ENCODE measurements around the gene HEG1.

Gene HEG1

DNA sequence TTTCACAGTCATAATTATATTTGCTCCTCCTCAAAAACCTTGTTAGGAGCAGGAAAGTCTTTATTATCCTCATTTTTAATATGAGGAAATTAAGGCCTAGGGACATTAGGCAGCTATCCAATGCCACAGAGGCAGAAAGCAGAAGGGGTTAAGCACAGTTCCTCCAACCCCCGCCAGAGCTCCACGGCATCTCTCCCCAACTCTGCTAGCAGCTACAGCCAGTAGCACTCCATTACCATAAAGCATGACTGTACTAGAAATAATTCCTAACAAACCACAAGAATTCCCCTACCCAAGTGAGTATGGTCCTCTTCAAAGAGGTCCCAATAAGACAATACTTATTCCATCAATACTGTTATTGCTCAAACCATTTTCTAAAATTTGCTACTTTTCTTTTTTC lies 9.8 kb downstream of the HEG1 start:
- DNase-seq: no peak

DNA sequence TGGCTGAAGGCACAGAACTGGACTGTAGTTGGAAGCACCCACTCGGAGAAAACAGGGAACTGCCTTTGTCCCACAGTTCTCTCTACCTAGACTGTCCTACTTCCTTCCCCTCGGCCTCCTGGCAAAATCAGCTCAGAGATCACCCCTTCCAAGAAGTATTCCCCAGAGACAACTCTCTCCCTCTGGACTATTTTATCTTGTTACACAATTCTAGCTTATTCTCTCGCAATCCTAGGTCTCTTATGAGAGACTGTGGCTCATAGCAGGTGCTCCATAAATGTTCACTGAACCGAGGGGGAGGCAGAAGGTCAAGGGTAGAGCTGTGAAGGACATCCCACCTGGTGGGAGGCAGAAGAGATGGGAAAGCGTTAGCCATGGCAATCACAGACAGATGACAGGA lies 10.6 kb downstream of the HEG1 start:
- no peak for DNase-seq

DNA sequence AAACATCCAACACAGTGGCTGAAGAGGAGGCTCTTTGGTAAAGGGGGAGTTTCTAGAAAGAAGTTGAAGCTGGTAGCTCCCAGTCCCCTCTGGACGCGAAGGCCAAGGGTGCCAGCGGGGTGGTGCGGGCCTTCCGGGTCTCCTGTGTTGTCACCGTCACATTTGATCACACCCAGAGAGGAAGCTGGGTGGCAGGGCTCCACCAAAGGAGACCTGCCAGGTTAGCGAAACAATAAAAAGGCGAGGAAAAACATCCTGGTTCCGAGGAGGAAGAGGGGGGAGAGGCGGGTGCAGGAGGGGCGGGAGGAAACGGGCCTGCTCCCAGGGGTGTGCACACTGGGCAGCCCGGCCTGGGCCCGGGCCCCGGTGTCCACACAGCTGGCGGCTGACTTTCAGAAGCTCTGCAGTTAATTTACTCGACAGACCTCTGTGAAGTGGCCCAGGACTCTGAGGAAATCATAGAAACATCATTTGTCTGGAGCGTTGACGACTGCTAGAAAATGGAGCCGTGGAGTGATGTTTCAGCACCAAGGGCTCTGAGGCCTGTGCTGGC lies 12.1 kb downstream of the HEG1 start:
- no peak for DNase-seq

DNA sequence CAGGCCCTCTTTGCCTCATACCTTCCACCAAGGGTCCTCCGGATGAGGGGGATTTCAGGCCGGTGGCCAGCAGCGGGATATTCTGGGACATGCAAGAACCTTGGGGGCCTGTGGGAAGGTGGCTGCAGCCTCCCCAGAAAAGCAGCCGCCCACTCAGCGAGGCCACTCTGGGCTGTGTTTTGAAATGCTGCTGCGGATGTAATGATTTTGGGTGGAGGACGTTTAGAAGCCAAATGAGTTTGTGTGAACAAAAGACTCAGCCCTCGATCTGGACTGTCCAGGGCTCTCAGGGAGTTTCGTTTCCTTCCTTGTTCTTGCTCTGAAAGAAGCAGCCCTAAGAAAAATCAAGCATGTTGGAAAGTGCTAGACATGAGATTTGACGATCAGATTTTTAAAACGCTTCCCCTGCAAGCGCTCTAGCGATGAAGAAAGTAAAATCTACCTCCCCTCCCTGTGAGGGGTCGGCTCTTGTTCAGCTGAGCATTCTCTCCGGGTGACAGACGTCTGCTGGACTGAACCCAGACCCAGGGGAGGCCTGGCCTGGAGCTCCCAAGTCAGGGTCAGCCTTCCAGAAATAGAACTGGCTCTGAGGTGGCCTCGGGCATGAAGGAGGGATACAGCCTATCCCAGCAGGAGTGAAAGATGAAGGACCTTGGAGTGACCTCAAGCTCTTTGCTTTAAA lies 12.9 kb downstream of the HEG1 start:
- no peak for DNase-seq

DNA sequence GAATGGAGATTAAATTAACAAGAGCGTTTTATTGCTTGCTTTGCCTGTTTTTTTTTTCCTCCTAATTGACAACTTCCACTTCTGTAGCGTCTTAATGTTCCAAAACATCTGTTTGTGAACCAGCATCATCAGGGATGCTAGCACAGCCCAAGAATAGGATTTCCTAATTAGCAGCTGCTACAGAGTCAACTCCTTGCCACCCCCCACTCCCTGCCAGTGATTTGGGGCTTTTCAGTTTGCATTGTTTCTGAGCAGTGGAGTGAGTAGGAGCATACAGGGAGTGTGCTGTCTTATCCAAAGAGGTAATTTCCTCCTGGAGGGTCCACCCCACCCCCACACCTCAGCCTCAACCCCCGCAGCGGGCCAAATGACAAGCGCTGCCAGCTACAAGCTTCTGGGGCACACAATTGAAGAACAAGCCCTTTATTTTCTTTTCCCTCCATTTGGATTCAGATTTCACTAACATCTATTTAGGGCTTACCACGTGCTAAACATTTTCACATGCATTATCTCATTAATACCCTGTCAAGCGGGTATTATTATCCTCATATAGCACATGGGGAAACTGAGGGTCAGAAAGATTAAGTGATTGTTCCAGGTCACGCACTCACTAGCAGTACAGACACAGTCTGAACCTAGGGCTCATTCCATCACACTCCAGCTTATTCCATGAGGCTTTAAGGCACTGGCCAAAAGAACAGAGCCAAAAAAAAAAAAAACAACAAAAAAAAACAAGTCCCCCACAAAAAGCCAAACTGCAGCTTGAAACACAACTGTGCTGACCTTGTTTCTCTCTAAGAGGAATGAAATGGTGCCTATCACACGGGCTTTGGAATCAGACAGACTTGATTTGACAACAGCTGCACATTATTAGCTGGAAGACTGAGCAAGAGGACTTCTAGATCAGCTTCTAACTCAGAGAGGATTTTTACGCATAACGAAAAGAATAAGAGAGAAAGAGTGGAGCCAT lies 16.4 kb downstream of the HEG1 start:
- DNase-seq: no peak

DNA sequence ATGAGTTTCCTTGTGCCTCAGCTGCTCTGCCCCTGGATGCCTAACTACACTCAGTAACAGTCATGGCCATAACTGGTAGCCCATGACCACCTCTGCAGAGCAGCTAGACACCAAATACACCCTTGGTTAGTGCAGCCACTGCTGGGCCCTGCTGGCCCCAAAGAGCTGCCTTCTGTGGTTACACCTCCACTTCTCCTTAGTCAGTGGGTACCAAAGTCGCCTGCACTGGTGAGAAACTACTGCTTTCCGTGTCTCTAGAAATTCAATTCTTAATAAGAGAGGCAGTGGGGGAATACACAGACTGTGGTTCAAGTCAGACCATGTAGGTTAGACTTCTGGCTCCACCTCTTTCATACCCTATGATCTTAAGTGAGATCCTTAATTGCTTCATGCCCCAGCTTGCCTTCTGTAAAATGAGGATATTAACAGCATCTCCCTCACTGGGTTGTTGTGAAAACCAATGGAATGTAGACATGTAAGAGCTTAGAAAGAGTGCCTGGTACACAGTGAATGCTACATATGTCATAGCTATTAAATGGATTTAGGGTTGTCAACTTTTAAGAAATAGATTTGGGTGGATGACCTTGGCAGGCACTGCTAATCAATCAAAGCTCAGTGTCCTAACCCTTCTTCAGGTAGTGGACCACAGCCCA lies 18.2 kb downstream of the HEG1 start:
- no peak for DNase-seq

DNA sequence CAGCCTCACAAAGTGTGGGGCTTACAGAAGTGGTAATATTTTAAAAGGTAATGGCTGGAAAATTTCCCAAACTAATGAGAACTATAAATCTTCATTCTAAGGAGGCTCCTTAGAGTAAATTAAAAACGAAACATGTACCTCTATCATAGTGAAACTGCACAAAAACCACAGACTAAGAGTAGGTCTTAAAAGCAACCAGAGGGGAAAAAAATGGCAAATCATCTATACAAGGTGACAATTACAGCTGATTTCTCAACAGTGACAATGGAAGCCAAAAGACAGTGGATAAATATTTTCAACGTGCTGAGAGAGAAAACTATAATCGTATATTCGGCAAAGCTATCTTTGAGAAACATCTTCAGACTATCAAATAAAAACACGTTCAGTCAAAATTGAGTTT lies 20.6 kb downstream of the HEG1 start:
- no peak for DNase-seq

DNA sequence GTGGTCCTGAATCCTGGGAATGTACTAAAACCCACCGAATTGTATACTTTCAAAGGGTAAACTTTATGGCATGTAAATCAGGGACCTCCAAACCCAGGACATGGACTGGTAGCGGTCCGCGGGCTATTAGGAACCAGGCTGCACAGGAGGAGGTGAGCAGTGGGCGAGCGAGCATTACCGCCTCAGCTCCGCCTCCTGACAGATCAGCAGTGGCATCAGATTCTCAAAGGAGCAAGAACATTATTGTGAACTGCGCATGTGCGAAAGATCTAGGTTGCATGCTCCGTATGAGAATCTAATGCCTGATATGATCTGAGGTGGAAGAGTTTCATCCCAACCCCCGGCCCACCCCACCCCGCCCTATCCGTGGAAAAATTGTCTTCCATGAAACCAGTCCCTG lies 22.2 kb downstream of the HEG1 start:
- no peak for DNase-seq

DNA sequence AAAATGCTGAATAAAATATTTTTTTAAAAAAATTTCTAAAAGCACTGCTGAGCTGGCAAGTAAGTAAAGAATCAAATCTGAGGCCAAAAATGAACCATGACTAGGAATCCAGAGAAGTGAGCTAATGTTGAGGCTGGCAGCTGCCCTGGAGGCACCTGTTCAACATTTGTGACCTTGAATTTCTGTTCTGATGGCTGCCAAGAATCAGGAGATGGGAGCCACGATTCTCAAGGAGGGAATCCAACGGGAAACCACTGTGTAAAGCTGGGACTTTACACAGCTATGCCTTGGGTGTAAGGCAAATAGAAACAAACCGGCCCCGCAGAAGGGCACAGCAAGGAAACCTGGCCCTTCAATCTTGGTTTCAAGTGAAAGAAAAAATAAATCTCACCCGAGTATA lies 22.7 kb downstream of the HEG1 start:
- no peak for DNase-seq

DNA sequence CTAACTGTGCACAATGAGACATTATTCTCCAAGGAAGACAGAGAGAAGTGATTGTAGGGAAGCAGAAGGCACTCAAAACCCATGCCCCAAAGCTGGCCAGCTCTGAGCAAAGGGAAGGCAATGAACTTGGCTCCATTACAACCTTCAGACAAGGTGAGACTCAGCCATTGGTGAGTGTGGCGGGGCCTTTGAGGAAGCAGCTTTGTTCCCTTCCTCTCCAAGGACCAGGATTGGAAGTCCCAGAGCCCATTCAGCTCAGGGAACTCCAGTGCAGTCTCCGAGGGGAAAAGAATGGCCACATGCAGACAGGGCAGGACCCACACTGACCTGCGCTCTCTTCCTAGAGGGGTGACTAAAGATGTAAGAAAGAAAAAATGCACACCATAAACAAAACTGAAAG lies 23.1 kb downstream of the HEG1 start:
- DNase-seq: no peak

DNA sequence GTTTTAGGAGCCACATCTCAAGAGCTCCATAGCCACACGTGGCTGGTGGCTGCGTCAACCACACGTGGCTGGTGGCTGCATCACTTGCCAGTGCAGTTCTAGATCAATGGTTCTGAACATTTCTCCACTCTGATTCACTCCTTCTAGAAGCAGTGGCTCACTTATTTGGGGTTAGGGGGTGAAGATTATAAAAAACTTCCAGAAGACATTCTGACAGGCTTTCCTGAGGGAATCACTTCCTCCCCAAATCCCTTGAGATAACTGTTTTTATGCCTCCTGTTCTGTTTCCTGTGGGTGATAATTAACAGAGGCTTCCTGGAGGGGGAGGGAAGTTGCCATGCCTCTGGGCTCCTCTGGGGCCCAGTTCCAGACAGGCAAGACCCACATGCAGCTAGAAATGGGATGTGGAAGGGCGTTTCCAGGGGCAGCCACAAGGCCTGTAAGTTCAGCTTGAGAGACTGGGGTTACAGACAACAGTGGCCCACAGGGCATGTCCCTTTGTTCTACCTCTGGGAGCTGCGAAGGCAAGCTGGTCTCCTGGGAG lies 23.6 kb downstream of the HEG1 start:
- DNase-seq: no peak

DNA sequence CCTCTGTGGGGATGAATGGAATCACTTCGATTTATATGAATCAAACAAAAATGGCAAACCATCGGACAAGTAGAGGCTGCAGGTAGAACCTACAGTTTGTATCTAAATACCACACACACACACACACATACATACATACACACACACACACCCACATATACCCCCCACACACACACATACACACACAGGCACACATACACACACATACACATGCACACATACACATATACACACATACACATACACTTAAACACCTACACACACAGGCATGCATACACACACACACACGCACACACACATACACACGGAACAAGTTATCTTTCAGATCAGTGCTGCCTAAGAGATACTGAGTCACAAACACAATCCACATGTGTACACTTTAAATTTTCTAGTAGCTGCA lies 24.3 kb downstream of the HEG1 start:
- DNase-seq: no peak

DNA sequence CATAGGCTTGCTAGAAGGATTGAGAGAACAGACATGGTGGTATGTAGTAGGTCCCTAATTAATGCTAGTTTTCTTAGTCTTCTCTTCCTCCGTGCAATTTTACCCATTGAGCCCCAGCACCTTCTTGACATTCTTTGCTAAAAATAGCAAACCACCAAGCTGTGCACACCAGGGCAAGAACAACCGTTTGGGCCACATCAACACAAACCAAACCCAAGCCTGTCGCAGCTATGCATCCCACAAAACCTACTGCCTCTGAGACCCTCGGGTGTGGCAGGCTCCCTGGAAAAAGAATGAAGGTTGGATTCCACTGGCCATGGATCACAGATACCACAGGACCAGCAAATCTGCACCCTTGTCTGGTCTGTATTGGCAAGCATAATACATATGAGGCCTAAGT lies 27.1 kb downstream of the HEG1 start:
- DNase-seq: no peak

DNA sequence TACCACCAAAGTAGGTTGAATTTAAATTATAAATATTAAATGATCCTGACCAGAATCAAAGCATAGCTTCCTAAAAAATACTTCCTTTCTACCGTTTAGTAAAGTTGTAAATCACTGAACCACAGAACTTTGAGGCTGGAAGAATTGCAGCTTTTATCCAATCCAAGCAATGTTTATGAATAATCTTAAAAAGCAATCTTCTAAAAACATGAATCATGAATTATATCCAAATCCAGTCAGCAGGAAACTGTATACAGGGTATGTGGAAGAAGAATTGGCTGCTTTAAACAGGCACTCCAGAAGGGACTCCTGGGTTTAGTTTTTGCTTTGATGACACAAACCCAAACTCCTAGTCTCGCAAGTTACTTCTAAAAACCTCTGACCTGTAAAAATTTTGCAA lies 30.2 kb downstream of the HEG1 start:
- no peak for DNase-seq

DNA sequence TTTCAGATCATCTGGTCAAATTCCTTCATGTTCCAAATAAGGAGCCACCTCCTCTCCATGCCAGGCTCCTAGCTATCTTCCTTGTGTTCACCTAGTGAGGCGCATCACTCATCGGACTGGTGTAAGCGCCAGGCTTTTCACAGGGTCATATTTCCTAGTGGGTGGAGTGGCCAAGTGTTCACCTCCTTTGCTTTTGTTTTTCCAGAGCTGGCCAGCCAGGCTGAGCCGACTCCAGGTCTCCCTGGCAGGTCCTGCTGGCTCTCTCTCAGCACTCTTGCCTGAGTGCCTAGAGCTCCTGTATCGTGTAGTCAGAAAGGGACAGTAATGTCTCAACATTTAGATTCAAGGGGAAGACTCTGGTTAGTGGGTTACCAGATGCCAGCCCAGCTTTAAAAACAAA lies 31.0 kb downstream of the HEG1 start:
- no peak for DNase-seq

DNA sequence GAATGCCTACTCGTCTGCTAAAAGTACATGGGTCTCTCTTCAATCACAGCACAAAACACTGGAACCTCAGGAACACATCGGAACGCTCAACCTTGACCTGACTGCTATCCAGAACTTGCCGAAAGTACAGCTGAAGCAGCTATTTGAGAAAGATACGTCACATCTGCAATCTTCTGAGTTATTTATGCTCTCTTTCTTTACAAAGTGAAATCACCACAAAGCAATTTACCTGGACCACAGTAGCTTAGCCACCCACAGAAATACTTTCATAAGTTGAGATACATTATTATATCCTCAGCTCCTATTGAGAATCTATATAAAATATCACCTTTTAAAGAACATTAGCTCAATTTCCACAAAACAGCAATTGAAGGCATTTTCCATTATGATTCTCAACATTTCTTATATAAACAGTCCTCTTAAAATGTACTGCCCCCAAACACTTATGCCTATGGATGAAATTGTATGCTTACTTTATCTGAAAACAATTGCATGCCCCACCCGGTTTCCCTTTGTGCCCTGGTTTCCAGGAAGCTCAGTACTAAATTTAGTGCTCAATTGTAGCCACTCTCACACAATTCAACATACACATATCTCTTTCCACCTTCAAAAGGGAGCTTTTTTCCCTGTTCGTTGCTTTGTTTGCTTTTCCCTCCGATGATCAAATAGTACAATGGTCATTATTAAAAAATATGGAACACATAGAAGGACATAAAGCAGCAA lies 31.8 kb downstream of the HEG1 start:
- no peak for DNase-seq

DNA sequence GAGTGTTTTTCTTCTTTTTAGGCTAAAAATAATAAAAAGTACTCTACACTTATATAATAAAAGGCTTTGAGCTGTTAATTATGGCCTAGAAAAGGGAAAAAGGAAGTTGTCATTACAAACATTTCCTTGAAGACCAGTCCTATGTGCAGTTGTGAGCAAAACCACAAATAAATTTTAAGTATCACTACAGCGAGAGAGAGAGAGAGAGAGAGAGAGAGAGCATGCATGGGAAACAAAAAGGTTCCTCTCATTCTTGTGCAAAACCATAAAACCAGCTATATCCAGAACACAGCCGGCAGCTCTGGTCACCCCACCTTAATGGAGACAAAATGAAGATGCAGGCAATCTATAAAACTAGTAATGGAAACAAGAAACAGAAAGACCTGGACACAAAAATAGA lies 33.6 kb downstream of the HEG1 start:
- no peak for DNase-seq

DNA sequence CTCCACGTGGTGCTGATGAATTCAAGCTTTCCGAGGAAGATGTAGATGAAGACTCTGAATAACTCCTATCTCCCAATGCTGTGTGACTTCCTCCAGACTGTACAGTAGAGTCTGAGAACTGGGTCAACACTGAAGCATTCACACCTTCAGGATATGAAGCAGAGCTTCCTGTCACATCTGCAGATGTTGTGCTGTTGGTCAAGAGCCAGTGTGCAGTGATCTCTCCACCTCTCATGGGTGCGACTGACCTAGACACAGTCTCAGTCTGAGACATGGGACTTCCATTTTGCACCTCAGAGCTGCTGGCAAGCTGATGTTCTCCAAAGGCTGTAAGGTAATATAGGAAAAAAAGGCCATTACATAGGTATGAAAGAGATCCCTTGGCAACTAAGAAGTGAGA lies 36.5 kb downstream of the HEG1 start:
- no peak for DNase-seq

DNA sequence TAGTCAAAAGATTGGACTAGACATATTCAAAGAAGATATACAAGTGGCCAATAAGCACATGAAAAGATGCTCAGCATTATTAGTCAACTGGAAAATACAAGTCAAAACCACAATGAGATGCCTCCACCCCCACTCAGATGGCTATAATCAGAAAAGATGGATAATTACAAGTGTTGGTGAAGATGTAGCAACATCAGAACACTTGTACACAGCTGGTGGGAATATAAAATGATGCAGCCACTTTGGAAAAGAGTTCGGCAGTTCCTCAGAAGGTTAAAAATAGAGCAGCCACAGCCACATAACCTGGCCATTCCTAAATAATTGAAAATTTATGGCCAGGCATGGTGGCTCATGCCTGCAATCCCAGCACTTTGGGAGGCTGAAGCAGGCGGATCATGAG lies 38.4 kb downstream of the HEG1 start:
- no peak for DNase-seq

DNA sequence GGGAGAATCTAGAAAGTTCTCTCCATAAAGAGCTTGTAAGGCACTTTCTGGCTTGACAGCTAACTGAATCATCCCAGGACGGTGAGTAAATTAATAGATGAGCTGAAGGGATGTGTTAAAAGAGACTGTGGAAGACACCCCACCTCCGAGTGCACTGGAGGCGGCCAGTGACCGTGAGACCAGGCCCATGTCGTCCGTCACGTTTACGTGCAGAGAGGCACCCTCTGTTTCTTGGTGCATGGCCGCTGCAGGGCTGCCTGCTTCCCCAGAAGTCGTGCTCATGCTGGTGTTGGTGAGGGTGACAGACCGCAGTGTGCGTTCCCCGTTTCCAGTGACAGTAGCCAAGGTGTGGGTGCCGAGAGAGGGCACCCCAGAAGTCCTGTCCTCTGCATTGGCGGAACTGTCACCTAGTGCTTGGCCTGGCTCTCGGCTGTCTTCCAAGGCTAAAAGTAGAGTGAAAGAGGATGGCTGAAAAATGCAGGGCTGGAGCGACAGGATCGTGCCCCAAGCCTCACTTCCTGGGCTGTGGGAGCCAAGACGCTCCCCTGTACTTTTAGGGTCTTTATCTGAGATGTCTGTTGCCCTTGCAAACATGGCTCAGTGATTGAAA lies 41.1 kb downstream of the HEG1 start:
- no peak for DNase-seq

DNA sequence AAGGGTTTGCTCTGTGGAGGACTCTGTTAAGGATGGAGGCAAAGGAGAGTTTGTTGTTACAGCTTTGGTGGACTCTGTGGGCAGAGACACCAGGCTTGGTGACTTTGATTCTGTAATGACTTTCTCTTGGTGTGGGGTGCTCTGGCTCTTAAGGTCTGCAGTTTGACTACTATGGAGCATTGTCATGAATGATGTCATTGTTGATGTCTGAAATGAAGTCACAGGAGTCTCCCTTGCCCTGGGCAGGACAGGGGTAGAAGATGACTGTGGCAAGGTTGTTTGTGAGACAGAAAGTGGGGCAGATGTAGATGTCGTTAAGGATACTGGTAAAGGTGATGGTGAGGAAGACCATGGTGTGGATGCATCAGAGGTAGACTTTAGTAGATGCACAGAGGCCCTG lies 42.7 kb downstream of the HEG1 start:
- DNase-seq: no peak

DNA sequence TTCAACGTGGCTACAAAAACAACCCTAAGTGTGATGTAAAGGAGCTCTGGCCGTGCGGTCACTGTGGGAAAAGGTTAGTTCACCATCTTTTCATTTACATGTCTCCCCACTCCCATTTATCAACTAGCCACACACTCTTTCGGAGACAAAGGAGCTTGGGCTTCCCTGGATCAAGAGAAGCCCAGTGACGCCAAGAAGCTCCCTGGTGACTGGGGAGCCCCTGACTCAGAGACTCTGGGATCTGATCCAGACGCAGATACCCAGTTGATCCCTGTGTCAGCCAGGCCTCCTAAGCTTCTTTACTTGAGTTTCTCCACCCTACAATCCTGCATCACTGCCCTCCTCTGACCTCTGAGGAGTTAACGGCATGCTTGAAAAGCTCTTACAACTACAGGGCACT lies 43.9 kb downstream of the HEG1 start:
- DNase-seq: no peak
